Panc1 (cell line): ENCODE results near the gene STK24. TPM values are rescaled to one million over a fixed set of nuclear protein-coding genes. Genes with fewer than 3 reads are reported as not detected.

ENCODE experiments used
- ATAC-seq: fragments of 200-7000 bp; cut with Tn5 transposase; 2 replicates; pipeline ENCODE4 v1.9.1; 2020; ENCODE audit warnings: mild to moderate bottlenecking, moderate library complexity
- BruUV-seq: library from RNA; stranded (reverse); fragments of 400-500 nt; replicated peaks from 2 replicates; lab custom pipeline; 2021; lab: Mats Ljungman, UMichigan
- CTCF ChIA-PET: fragments of 300-600 bp; sonication (Branson Sonifier 250); formaldehyde crosslinking; loops from one replicate; lab custom pipeline; 2022; ENCODE audit warnings: antibody characterized with exemption; lab: Charles Lee
- POLR2A ChIA-PET: fragments of 300-600 bp; sonication (Branson Sonifier 250); formaldehyde crosslinking; loops from one replicate; lab custom pipeline; 2022; ENCODE audit warnings: antibody characterized with exemption; lab: Charles Lee
- DNase-seq: peaks from one replicate; pipeline ENCODE4 v3.0.0-alpha.2; 2010; ENCODE audit warnings: low read depth, low spot score
- H3K27ac ChIP-seq: 2 replicates; pipeline ENCODE4 v1.5.1; 2011; ENCODE audit warnings: mild to moderate bottlenecking, low read length, inconsistent platforms
- H3K27me3 ChIP-seq: fragments of 200-500 bp; sonication (Bioruptor generic); 2 replicates; pipeline ENCODE4 v1.6.0; 2014; ENCODE audit warnings: low read length, inconsistent platforms; ENCODE audit not compliant: control insufficient read depth, insufficient read depth
- H3K36me3 ChIP-seq: fragments of 200-500 bp; sonication (Bioruptor generic); 2 replicates; pipeline ENCODE4 v1.5.1; 2014; ENCODE audit warnings: inconsistent platforms, mild to moderate bottlenecking, low read length, moderate library complexity; ENCODE audit not compliant: control insufficient read depth, insufficient read depth
- H3K4me1 ChIP-seq: 2 replicates; pipeline ENCODE4 v1.5.1; 2011; ENCODE audit warnings: inconsistent platforms, mild to moderate bottlenecking, low read length, moderate library complexity; ENCODE audit not compliant: control insufficient read depth, insufficient read depth
- H3K4me3 ChIP-seq, 2 experiments: 2 replicates each; pipeline ENCODE4 v1.5.1; 2011 to 2012; ENCODE audit warnings: low read depth in 2 of 2, low read length in 2 of 2, mild to moderate bottlenecking in 2 of 2, inconsistent platforms in 1 of 2, moderate library complexity in 1 of 2
- H3K9me3 ChIP-seq: fragments of 200-500 bp; sonication (Bioruptor generic); 2 replicates; pipeline ENCODE4 v1.5.1; 2014; ENCODE audit warnings: low read depth, mild to moderate bottlenecking, inconsistent platforms, low read length, moderate library complexity; ENCODE audit not compliant: control insufficient read depth, insufficient read depth
- CTCF ChIP-seq: fragments of 450-650 bp; IDR thresholded peaks from 2 replicates; pipeline ENCODE4 v1.5.1; 2017; ENCODE audit warnings: mild to moderate bottlenecking
- POLR2AphosphoS5 ChIP-seq: IDR thresholded peaks from 2 replicates; pipeline ENCODE4 v1.6.1; 2012; ENCODE audit warnings: mild to moderate bottlenecking, low read depth, low read length, moderate library complexity
- REST ChIP-seq, 2 experiments: IDR thresholded peaks; 2 replicates each; pipeline ENCODE4 v1.6.1; 2011 to 2012; ENCODE audit warnings: low read depth in 2 of 2, control low read depth in 1 of 2, low read length in 1 of 2, mild to moderate bottlenecking in 1 of 2, moderate library complexity in 1 of 2; ENCODE audit not compliant: insufficient read depth in 1 of 2
- SIN3A ChIP-seq: IDR thresholded peaks from 2 replicates; pipeline ENCODE4 v1.6.1; 2012; ENCODE audit warnings: low read depth, mild to moderate bottlenecking, low read length, moderate library complexity, borderline replicate concordance; ENCODE audit not compliant: insufficient read depth
- TCF7L2 ChIP-seq: IDR thresholded peaks from 2 replicates; pipeline ENCODE4 v1.6.1; 2011; ENCODE audit warnings: mild to moderate bottlenecking, low read depth, low read length, inconsistent platforms
- in situ Hi-C: cut with HindIII; loops from 2 replicates; pipeline ENCODE4 v1.10.0; 2016; ENCODE audit warnings: low sequenced_read_pairs, low pct_unique_long_range_greater_than_20kb
- intact Hi-C: fragments of 100-400 bp; cut with micrococcal nuclease; formaldehyde crosslinking; loops from one replicate; pipeline ENCODE4 v1.10.0; 2022; ENCODE audit not compliant: unreplicated experiment
- total RNA-seq: library from RNA; stranded (reverse); gene quantifications from one replicate; pipeline ENCODE4 v1.2.1, GENCODE V29; 2021; ENCODE audit not compliant: unreplicated experiment

STK24 gene
- total RNA-seq, 1 experiment from 2014 or later = 57.3 TPM

GRCh38 chr13:98476106-98476505 is 100.8 kb downstream of the STK24 start:
- in situ Hi-C loops (no loop called here), intact Hi-C loops (no loop called here)
- no peak for DNase-seq
- Histone ChIP-seq H3K4me3 (no peak overlapping the region), H3K9me3 (no peaks in the 10 kb centered on the region), H3K27ac (no peak overlapping the region), H3K36me3 (no peaks in the 10 kb centered on the region), H3K27me3 (no peaks in the 10 kb centered on the region), H3K4me1 (peaks cover 3% of the 10 kb centered on the region; the same call in 1 of the 2 replicates)
- ChIA-PET POLR2A (no interaction called here), CTCF (interaction anchor here (0.6 kb wide), 1 partner anchor 373 kb away, joined by 4 read pairs; no protein-coding TSS in a partner anchor)
- TF ChIP-seq TCF7L2 = no peak
- TF ChIP-seq REST (IDR thresholded peaks at IDR 0.05; ENCODE audit: insufficient read depth in 1 of 2, low read depth in 2 of 2, low read length in 1 of 2) = no peak
- TF ChIP-seq SIN3A = no peak
- TF ChIP-seq CTCF = no peak
- TF ChIP-seq POLR2AphosphoS5 = no peak
- BruUV-seq = no TSS peak
- ATAC-seq = no peak

DNA sequence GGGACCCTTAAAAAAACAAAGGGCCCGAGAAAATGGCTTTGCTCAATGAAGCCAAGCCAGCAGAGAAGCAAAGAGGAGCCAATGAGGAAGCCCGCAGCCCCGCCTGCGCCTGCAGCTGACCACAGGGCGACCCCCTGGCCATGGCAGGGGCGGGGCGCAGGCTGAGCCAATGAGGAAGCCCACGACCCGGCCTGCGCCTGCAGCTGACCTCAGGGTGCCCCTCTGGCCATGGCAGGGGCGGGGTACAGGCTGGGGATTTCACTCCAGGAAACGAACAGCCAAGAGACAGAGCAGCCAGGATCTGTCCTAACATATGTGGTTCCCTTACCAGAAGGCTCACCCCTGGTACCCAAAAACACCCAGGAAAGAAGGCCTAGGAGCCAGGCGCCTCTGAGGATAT is 101.4 kb downstream of the STK24 start:
- no peak for DNase-seq
- no peaks in the 10 kb centered on the region for H3K9me3 ChIP-seq
- ATAC-seq = no peak
- H3K36me3 ChIP-seq = no peaks in the 10 kb centered on the region
- CTCF ChIA-PET = no interaction called here
- in situ Hi-C loops (no loop called here), intact Hi-C loops (no loop called here)
- no peak overlapping the region for H3K27ac ChIP-seq
- peaks cover 3% of the 10 kb centered on the region; the same call in 1 of the 2 replicates for H3K4me1 ChIP-seq
- BruUV-seq = no TSS peak
- H3K4me3 ChIP-seq = no peak overlapping the region
- no peak for TF ChIP-seq SIN3A
- no peak for TF ChIP-seq CTCF
- no peak for TF ChIP-seq REST (IDR thresholded peaks at IDR 0.05; ENCODE audit: insufficient read depth in 1 of 2, low read depth in 2 of 2, low read length in 1 of 2)
- no peak for TF ChIP-seq TCF7L2
- TF ChIP-seq POLR2AphosphoS5 = no peak
- no peaks in the 10 kb centered on the region for H3K27me3 ChIP-seq
- POLR2A ChIA-PET = no interaction called here
